HG03521 (cell line): ENCODE data around the gene NPY4R2.
"Not testable (repeated sequence)": the region's sequence is repeated elsewhere in the genome, so short reads cannot be mapped to it uniquely, and the experiment has no call there.

Experiments
- ATAC-seq: cut with Tn5 transposase; IDR thresholded peaks from one replicate; pipeline ENCODE4 v1.9.1; 2021; ENCODE audit warnings: mild to moderate bottlenecking, moderate library complexity; ENCODE audit not compliant: unreplicated experiment

The NPY4R2 gene, protein sequence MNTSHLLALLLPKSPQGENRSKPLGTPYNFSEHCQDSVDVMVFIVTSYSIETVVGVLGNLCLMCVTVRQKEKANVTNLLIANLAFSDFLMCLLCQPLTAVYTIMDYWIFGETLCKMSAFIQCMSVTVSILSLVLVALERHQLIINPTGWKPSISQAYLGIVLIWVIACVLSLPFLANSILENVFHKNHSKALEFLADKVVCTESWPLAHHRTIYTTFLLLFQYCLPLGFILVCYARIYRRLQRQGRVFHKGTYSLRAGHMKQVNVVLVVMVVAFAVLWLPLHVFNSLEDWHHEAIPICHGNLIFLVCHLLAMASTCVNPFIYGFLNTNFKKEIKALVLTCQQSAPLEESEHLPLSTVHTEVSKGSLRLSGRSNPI

DNA sequence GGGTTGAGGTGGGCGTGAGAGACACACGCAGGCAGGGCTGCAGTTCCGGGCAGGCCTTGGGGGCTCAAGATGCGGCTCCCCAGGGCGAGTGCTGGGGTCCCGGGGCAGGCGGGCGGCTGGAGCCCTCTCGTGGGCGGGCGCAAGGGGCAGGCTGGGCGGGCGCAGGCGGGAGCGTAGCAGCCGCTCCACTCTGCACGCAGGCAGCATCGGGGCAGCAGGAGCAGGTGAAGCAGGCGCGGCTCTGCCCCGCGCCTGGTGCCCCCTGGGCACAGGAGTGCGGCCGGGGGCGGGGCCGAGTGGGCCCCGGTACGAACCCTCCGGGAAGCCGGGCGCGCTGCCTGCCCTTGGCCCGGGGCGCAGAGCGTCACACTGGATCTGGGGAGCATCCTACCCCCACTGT is at the start of gene NPY4R2:
TSS of gene NPY4R2 (plus strand) at position 188 of the 400 bp plus-strand sequence. CDS start 3,326 bp downstream, outside the sequence.
- not testable (repeated sequence) for ATAC-seq

DNA sequence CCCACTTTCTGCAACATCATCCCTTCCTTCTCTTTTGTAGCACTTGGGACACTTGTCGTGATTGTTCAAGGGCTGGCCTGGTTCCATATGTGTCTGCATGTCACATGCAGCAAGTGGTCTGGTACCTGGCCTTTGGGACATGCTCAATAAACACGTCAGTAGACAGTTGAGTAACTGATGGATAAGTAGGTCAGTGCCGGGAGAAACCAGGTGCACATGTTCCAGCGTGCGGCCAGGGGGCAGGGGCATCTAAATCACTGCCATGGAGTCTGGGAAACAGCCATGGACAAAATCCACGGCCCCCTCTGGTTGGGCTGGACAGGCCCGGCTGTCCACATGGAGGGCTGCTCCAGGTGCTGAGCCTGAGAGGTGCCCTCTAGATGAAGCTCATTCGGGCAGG is 47.6 kb upstream of the NPY4R2 start:
- ATAC-seq: not testable (repeated sequence)

DNA sequence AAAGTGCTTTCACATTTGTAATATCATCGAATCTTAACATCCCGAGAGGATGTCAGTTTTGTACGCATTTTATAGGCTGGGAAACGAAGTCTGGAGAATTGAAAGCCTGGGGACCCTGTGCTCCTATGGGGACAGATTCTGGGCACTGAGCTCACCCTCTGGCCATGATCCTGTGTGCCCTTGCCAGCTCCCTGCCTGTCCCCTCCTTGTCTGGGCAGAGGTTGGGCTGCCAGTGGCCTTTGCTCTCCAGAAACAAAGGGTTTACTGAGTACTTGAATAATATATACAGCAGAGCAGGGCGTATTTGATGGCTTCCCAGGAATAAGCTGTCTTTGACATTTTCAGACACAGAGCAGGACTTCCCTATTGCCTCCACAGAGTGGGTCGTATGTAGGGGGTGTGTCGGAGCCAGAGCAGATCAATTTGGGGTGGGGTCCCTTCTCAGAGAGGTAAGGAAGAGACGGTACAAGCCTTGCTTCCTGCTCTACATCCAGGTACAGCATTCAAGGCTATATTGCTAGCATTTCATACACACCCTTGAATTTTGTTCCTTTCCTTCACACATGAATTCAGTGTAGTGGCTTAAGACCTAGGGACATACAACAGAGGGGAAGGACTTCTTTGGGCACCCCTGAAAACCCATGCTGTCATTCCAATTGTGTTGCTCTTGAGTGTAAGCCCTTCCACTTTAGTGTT is 46.8 kb upstream of the NPY4R2 start:
- ATAC-seq: not testable (repeated sequence)

DNA sequence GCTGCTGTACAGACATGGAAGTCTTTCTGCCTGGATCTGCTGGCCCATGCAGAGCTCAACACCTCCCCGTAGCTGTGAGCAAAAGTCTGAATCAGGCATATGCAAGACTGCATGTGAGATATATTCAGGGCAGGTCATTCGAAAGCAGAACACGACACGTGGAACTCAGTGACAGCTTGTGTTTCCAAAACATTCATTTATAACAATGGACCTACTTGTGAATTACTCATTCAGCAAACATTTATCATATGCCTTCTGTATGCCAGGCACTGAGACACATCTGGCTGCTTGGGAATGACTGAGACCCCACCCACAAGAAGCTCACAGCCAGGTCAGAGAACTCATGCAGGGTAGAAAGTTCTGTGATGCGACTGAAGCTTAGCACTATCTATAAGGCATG is 46.2 kb upstream of the NPY4R2 start:
- ATAC-seq: not testable (repeated sequence)

DNA sequence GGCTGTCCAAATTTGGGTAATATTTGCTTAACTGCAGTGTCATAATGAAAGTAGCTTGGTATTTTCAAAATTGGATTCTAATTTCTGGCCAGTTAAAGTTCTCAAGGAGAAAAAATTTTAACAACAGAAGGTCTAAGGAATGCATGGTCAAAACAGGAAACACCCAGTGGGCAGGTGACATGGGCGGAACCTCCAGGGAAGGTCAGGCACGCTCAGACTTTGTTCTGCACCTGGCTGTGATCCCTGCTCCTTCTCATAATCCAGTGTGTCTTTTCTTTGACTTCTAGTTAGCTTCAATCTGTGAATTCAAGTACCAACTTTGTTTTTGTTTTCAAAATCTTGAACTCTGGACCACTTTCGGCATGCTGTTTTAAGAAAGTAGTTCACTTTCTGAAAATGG is 34.2 kb upstream of the NPY4R2 start:
- ATAC-seq: not testable (repeated sequence)

DNA sequence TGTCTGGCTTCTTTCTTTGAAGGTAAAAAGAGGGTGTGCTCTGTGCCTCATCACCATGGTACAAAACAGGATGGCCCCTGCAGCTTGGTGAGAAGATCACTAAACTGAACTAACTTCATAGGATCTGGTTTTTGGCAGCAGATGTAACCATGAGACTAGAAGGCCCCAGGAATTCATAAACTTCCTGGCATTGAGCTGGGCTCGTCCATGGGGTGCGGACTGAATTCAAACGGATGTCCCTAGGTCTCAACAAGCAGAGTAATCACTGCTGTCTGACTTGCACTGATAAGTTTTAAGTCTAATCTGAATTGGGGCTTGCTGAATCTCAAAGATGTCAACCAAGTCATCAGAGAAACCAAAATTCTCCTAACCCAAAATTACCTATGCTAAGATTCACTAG is 33.5 kb upstream of the NPY4R2 start:
- ATAC-seq: not testable (repeated sequence)

DNA sequence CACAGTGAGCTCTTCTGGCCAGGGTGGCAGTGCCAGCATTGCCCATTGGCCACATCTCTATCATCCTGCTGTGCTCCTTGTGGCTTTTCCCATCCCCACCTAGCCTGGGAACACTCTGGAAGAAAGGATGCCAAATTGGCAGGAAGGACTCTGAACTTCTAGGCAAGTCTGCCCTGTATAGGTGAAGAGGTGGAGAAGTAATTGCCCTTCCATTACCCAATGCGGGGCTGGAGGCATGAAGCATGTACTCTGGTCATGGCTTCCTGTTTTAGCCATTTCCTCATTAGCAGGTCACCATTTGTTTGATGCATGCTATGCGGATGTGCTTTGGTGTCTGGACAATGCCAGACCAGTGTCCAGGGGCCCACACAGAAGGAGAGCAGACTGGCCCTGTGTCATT is 32.1 kb upstream of the NPY4R2 start:
- not testable (repeated sequence) for ATAC-seq

DNA sequence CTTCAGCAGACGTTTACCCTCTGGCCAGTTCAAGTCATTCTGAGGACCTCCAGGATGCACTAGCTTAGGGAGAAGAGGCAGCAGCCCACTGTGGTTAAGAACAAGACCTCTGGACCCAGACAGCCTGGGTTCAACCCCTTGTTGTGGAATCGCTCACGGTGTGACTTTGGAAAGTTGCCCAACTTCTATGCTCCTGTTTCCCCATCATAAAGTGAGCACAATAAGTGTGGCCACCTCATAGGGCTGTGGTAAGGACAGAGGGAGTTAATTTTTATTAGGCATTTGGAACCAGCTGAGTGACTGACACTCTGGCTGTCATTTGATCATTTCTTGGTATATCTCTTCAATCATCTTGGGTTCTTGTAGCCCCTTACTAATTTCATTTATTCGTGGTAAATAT is 31.6 kb upstream of the NPY4R2 start:
- not testable (repeated sequence) for ATAC-seq

DNA sequence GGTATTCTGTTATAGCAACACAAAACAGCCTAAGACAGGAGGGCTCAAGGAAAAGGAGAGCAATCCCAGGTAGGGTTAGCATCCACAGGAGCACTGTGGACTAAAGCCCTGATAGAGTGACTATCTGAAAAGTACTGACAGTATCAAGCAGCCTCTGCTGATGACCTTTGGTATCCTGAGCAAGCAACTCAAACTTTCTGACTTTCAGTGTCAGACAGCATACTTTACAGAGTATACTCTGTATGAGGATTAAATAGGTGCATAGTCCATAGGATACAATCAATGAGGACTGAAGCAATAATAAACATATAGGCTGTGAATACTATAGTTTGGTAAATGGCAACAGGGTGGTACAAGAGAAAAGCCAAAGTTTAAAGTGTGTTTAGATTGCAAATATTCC is 27.7 kb upstream of the NPY4R2 start:
- ATAC-seq: not testable (repeated sequence)

DNA sequence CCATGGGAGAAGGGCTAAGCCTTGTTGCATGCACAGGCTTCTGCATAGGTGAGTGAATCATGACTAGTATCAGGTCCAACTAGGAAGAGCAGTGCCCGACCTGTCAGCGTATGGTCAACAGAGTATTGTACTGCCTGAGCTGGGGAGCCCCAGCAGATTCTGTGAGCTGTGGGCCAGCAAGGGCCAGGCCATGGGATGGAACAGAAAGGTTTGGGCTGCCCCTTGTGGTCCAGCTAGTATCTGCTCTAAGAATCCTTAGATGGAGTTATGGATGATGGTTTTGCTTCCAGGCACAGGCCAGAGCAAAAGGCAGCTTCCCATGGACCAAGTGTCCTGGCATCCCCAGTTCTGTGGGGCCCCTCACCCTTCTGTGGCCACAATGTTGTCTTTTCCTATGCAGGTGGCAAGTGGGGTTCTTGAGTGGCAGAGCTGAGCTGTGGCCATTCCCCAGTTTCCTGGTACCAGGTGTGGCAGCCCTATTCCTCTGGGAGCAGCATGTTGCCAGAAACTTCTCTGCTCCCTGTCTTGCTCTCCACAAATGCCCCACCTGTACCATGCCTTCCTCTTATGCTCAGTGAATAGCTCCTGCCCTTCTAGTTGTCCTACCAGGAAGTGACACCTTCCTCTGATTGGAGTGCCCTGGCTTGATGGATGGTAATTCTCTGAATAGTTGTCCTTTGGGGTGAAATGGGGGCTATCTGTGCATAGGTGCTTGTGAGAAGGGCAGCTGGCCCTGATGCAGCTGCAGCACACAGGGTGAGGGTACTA is 25.8 kb upstream of the NPY4R2 start:
- not testable (repeated sequence) for ATAC-seq

DNA sequence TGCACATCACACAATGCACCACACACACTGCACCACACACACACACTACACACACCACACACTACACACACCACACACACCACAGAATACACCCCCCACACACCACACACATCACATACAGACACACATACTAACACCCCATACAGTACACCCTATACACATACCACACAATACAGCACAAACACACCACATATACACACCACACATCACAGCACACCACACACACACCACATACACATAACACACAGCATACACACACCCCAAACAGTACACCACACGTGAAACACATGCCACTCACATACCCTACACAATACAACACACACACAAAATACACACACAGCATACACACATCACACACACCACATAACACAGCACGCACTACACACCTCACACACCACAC is 23.9 kb upstream of the NPY4R2 start:
- ATAC-seq: not testable (repeated sequence)

DNA sequence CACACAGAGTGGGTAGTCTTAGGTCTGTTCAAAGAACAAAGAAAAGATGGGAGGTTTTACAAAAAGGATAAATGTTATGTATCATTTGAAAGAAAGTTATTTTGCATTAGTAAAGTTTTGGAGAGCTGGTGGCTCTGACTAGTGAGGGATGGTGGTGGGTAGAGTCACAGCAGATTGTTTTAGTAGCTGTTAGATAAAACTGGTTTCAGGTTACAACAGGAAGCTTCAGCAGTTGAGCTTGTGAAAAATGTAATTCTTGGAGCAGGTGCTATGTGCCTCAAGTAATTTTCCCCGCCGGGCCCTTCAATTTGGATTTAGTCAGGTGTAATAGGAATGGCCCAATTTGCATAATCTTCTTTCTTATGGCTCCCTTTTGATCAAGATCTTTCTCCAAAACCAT is 20.6 kb upstream of the NPY4R2 start:
- not testable (repeated sequence) for ATAC-seq

DNA sequence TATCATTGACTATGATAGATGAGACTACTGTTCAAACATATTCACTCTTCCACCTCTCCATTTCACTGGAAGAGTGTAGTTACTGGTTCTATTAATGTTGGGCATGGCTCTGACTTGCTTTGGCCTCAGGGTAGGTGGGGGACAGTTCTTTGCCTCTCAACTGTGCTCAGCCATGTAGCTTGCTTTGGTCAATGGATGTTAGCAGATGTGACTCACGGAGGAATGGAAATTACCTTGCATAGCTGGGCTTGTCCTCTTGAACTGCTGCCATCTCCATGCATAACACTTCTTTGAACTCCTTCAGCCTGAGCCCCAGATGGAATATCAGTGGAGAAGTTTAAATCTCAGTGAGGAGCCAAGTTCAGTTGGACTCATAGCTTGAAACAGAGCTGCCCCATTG is 9.1 kb upstream of the NPY4R2 start:
- not testable (repeated sequence) for ATAC-seq

DNA sequence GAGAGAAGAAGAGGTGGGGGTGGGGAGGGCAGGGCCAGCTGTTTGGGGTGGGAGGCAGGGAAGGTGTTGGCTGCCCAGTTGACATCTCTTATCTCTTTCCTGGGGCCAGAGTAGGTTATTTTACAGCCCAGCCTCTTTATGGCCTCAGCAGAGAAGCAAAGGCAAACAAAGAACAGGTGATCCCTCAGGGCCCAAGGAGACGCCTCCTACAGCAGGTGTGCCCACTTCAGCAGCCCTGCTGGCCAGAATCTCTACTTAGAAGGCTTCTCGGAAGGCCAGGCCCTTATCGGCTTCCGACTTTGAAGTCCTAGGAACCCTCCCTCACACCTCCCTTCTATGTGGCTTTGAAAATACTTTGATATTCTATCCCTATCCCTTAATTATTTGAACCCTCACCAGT is 8.0 kb upstream of the NPY4R2 start:
- not testable (repeated sequence) for ATAC-seq

DNA sequence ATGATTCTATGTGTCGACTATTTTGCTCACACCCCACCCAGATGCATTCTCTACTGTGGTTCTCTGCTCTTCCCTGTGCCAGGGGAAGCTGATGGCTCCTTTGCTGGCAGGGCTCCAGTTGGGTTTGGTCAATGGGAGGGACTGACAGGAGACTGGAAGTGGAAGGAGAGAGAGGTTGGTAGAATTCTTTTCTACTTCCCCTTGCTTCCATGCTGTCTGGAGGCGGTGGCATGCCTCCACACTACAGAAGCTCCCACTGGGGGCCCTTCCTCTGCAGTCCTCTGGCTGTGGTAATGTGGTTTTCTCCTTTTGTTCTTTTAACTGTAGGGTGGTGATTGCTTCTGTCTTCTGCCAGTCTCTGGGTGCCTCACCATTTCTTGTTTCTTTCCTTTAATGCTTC is 4.4 kb upstream of the NPY4R2 start:
- not testable (repeated sequence) for ATAC-seq

DNA sequence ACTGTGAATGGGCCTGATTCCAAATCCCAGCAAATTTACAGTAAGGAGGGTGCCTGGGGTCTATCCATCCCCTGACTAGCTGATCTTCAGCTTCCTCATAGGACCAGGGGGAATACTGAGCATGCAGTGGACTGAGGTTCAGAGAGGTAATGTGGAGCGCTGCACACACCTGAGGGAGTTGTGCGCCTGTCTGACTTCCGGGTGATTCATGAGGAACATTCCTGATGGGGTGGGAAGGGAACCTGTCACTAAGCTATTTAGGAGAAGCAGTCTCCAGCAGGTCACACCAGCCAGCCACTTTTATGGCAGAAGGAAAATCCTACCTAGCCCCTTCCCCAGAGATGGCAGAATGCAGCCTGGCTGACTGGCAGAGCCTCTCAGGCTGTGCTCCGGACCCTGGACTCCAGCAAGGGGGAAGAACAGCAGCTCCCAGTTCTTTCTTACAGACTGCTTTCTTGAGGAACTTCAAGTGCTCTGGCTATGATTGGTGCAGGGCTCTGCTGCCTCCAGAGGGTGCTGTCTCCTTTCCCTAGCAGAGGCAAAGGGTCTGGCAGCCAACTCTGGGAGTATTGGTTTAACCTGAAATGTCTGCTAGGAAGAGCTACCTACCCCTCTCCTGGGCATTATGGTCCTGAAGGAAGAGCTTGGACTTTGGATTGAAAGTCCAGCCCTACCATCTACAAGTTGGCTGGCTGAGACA is 2.5 kb upstream of the NPY4R2 start:
- not testable (repeated sequence) for ATAC-seq

DNA sequence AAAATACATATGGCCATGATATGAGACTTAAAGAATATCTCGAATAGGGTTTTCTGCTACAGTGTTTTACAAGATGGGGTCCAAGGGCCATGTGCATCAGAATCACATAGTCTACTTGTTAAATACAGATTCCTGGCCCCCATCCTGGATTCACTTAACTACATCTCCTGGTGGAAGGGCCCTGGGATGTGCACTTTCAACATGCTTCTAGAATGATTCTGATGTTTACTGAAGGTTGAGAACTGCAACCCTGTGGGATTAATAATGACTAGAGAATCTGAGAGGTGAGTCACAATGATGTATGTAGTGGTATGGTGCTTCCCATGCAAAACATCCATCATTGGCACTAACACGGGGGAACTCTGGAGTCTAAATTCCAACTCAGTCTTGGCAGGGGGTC is 2.1 kb downstream of the NPY4R2 start:
- not testable (repeated sequence) for ATAC-seq

DNA sequence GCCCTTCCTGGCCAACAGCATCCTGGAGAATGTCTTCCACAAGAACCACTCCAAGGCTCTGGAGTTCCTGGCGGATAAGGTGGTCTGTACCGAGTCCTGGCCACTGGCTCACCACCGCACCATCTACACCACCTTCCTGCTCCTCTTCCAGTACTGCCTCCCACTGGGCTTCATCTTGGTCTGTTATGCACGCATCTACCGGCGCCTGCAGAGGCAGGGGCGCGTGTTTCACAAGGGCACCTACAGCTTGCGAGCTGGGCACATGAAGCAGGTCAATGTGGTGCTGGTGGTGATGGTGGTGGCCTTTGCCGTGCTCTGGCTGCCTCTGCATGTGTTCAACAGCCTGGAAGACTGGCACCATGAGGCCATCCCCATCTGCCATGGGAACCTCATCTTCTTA is 4.0 kb downstream of the NPY4R2 start:
- not testable (repeated sequence) for ATAC-seq

DNA sequence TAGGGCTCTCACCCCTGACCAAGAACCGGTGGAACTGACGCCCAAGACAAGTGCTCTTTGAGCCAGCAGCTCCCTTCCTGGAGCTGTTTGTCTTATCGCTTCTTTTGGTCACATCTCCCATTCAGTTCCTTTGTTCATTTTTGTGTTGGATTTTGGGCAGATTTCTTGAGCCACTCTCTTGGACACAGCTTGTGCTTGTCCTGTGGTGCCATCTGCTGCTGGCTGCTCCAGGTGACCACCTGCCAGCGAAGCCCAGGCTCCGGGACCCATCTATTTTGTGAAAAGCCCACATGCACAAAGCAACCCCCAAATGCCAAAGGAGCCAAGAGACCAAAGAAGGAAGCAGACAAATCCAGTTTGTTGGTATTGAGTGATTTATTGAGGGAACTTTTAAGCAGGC is 6.2 kb downstream of the NPY4R2 start:
- not testable (repeated sequence) for ATAC-seq

DNA sequence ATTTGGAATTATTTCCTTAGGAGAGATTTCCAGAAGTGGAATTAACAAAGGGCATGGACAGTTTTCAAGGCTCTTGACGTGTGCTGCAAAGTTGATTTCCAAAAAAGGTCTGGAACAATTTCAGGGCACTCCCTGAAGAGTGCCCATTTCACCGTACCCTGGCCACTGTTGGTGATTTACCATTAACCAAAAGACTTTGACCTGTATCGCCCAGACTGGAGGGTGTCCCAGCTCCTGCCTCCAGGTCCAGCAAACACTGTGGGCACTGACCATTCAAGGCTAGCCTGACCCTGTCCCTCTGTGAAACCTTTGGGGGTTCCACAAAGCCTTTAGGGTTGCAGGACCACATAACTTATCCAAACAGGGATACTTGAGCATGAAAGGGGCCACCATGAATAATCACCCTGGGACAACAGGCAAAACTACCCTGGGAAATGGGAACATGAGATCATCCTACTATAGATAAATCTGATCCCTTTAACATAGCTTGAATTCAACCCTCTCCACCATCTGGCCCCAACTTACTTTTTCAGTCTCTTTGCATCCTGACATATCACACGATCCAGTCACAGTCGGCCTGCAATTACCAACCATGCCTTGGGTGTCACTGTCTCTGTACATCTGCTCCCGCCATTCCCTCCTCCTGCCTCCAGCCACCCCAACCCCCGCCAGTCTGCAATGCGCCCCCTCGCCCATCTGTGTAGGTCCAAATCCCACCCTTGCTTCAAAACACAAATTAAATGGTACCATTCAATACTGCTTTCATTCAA is 8.9 kb downstream of the NPY4R2 start:
- ATAC-seq: not testable (repeated sequence)
